Testis (tissue), 3 donors: ENCODE results near the gene CCDC124. TPM values are rescaled to one million over a fixed set of nuclear protein-coding genes. Genes with fewer than 3 reads are reported as not detected.
A peak's percentile ranks its signal among the peaks of the same experiment; 100 is the strongest.

Experiments
- DNase-seq: peaks from one replicate; pipeline ENCODE4 v3.0.0-alpha.2; 2019
- H3K27ac ChIP-seq, 2 donors: fragments of 200-600 bp; sonication (generic); one replicate each; pipeline ENCODE4 v1.5.1; 2019
- H3K27me3 ChIP-seq: fragments of 200-600 bp; sonication (generic); one replicate; pipeline ENCODE4 v1.5.1; 2019
- H3K36me3 ChIP-seq: fragments of 200-600 bp; sonication (generic); one replicate; pipeline ENCODE4 v1.5.1; 2017; ENCODE audit warnings: low read depth; ENCODE audit errors: missing control alignments
- H3K4me1 ChIP-seq: fragments of 200-600 bp; sonication (generic); one replicate; pipeline ENCODE4 v1.5.1; 2019
- H3K4me3 ChIP-seq, 2 donors: fragments of 200-600 bp; sonication (generic); one replicate each; pipeline ENCODE4 v1.5.1; 2017 to 2019
- H3K9me3 ChIP-seq: fragments of 200-600 bp; sonication (generic); one replicate; pipeline ENCODE4 v1.5.1; 2017
- POLR2A ChIP-seq: fragments of 450-650 bp; IDR thresholded peaks from one replicate; pipeline ENCODE4 v1.6.1; 2017; ENCODE audit warnings: antibody characterized with exemption, mild to moderate bottlenecking, moderate library complexity
- WGBS, 2 donors: methylation state at CpG; one replicate each; pipeline ENCODE4 v1.1.5; 2018; 5-methylcytosine and 5-hydroxymethylcytosine counted together
- intact Hi-C: fragments of 100-400 bp; cut with DNase I; formaldehyde crosslinking; loops from one replicate; pipeline ENCODE4 v1.15.1; 2023; ENCODE audit warnings: low total_unique reads
- polyA plus RNA-seq: library from polyadenylated mRNA; stranded (reverse); fragments of 350-450 nt; fragmentation: Illumina TruSeq; extraction: RNeasy Lipid Tissue Mini Kit (QIAGEN cat#74804); gene quantifications from one replicate; pipeline ENCODE4 v1.2.3, GENCODE V29; 2014; ENCODE audit warnings: low read depth, low replicate concordance; ENCODE audit not compliant: insufficient read depth
- total RNA-seq, 2 donors: library from RNA; depleted of rRNA; stranded (reverse); fragments of >200 nt; gene quantifications; one replicate each; pipeline ENCODE4 v1.2.3, GENCODE V29; 2016
- TF ChIP-seq, protein P1 (sequence below), 3 experiments: fragments of 450-650 bp in 2 of 3; fragments of 200-600 bp in 1 of 3; sonication (generic) in 1 of 3; IDR thresholded peaks; one replicate each; pipeline ENCODE4 v1.5.1; 2016 to 2019; ENCODE audit warnings: antibody characterized with exemption in 3 of 3, mild to moderate bottlenecking in 2 of 3, moderate library complexity in 1 of 3

The CCDC124 gene
- total and polyA plus RNA-seq, 3 donors from 2014 or later, result 51.5 to 75.0 (median 69.5) TPM

DNA sequence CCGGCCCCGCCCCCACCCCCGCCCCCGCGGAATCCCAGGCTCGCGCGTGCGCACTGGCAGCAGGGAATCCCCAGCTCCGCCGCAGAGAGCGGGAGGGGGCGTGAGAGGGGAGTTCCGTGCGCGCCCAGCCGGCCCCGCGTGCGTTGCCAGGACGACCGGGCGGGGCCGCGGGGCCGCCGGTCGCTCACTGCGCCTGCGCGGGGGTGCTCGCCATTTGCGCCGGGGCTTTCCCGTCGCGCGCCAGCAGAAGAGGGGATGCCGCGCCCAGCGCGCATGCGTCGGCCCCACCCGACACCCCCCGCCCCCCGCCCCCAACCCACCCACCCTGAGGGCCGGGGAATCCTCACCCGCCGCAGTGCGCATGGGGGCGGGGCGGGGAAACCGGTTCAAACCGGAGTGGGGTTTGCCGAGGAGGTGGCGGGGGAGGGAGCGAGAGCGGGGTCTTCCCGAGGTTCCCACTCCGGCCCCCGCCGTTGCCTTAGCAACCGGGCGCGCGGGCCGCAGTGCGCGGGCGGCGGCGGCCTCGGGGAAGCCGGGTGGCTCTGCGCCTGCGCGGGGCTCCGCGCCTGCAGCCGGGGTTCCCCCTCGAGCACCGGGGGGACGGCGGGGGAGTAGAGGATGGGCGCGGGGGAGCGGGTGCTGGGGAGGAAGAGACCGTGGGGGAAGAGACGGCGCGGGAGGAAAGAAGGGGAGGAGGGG is 15.1 kb downstream of the CCDC124 start:
- no peaks in the 10 kb centered on the region for H3K36me3 ChIP-seq
- intact Hi-C loops, result no loop called here
- peak overlapping the region; percentile 69 to 77 for H3K4me3 ChIP-seq
- H3K27me3 ChIP-seq, result no peaks in the 10 kb centered on the region
- no peaks in the 10 kb centered on the region for H3K9me3 ChIP-seq
- peak; percentile 93 for DNase-seq
- peaks cover 44% of the 10 kb centered on the region for H3K4me1 ChIP-seq
- no peak for TF ChIP-seq POLR2A
- TF ChIP-seq, protein P1, sequence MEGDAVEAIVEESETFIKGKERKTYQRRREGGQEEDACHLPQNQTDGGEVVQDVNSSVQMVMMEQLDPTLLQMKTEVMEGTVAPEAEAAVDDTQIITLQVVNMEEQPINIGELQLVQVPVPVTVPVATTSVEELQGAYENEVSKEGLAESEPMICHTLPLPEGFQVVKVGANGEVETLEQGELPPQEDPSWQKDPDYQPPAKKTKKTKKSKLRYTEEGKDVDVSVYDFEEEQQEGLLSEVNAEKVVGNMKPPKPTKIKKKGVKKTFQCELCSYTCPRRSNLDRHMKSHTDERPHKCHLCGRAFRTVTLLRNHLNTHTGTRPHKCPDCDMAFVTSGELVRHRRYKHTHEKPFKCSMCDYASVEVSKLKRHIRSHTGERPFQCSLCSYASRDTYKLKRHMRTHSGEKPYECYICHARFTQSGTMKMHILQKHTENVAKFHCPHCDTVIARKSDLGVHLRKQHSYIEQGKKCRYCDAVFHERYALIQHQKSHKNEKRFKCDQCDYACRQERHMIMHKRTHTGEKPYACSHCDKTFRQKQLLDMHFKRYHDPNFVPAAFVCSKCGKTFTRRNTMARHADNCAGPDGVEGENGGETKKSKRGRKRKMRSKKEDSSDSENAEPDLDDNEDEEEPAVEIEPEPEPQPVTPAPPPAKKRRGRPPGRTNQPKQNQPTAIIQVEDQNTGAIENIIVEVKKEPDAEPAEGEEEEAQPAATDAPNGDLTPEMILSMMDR (IDR thresholded peaks at IDR 0.05), result no peak
- H3K27ac ChIP-seq, result peak overlapping the region in 1 of 2 donors; percentile 77
- 0 to 6% methylated on average over 3 to 20 of the region's 92 CpGs for WGBS, 2 donors

DNA sequence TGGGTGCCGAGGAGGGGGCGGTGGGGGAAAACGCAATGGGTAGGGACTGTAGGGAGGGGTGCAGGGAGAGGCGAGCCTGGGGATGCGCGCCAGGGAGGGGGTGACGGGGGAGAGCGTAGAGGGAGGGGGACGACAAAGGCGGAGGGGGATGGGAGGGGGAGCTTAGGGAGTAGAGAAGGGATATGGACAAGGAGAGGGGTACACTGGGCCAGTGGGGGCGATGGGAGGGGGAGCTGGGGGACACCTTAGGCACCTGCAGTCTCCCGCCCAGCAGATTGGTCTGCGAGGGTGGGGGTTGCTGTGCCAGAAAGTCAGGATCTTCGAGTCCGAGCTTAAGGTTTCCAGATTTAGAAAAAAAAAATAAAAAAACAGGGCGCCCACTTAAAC is 15.7 kb downstream of the CCDC124 start:
- Histone ChIP-seq H3K9me3 (no peaks in the 10 kb centered on the region), H3K27ac (no peak overlapping the region), H3K27me3 (no peaks in the 10 kb centered on the region), H3K36me3 (no peaks in the 10 kb centered on the region), H3K4me3 (peak overlapping the region; percentile 69 to 77), H3K4me1 (peaks cover 46% of the 10 kb centered on the region)
- WGBS, 2 donors, result 0 to 5% methylated on average over 6 to 10 of the region's 16 CpGs
- intact Hi-C loops, result no loop called here
- no peak for DNase-seq
- TF ChIP-seq POLR2A, result no peak
- TF ChIP-seq, protein P1 (IDR thresholded peaks at IDR 0.05), result no peak

DNA sequence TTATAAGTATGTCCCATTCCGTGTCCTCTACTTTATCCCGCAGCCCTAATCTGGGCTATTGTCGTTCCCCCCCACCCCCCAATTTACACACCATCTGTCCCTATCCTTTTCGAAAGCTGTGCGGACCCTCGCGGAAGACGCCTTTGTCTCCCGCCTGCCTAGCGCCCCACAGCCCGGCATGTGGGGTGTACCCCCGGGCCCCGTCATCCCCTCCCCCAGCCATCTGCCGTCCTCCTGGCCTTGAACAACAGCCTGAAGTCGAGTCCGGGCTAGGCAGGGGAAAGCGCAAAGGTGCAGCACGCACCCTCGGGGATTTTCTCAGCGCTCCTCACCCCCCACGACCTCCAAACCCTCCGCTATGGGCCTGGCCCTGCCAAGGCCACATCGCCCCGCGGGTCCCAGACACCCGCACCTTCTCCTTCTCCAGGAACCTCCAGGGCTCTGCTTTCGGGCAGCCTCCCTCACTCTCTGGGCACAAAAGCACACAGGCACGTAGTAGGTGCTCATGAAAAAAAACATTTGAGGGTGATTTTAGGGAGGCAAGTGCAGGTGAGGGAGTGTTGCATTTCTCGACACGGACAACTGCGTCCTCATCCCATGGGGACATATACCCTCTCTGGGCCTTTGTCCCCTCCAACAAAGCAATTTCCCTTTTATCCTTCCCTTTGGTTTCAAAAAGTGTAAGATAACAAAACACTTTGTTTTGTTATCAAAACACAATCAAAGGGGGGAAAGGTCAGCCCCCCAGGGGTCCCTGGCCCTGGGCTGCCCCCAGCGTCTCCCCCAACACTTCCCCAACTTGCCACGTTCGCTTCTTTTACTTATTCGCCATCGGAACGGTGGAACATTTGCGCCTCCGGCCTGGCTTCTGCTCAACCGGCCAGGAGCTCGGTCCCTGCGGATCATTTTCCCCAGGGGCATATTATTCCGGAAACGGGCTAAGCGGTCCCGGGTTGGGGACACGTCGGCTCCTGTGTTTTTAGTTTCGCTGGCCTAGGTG is 16.4 kb downstream of the CCDC124 start:
- no peaks in the 10 kb centered on the region for H3K27me3 ChIP-seq
- H3K4me1 ChIP-seq, result peaks cover 47% of the 10 kb centered on the region
- H3K27ac ChIP-seq, result no peak overlapping the region
- intact Hi-C loops, result no loop called here
- TF ChIP-seq POLR2A, result no peak
- TF ChIP-seq, protein P1 (IDR thresholded peaks at IDR 0.05), result no peak
- no peaks in the 10 kb centered on the region for H3K36me3 ChIP-seq
- DNase-seq, result no peak
- H3K4me3 ChIP-seq, result peak overlapping the region; percentile 69 to 77
- no peaks in the 10 kb centered on the region for H3K9me3 ChIP-seq
- WGBS, 2 donors, result 12 to 13% methylated on average over 33 to 44 of the region's 49 CpGs

DNA sequence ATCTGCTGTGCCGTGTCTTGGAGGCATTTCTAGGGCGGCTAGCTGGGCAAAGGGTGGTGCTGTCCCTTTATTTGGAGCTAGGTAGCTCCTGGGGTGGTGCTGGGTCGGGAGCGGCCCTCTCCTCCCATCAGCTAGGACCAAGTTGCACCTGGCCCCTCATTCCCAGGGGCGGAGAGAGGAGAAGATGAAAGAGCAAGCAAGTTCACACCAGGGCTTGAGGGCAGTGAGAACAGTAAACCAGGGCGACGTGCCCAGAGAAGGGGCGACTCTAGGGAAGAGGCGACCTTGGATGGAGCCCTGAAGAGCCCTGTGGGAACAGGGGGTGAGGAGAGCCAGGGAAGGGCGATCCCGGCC is 17.1 kb downstream of the CCDC124 start:
- H3K36me3 ChIP-seq, result no peaks in the 10 kb centered on the region
- H3K27ac ChIP-seq, result no peak overlapping the region
- H3K27me3 ChIP-seq, result no peaks in the 10 kb centered on the region
- H3K4me1 ChIP-seq, result peaks cover 47% of the 10 kb centered on the region
- intact Hi-C loops, result no loop called here
- TF ChIP-seq, protein P1 (IDR thresholded peaks at IDR 0.05), result no peak
- no peak for TF ChIP-seq POLR2A
- H3K9me3 ChIP-seq, result no peaks in the 10 kb centered on the region
- H3K4me3 ChIP-seq, result no peak overlapping the region
- WGBS, 2 donors, result 15 to 17% methylated on average over 11 of the region's 11 CpGs
- DNase-seq, result no peak
